C4-2B (cell line): Measurements from ENCODE around the gene CCL27.

Source experiments
- H3K27ac ChIP-seq: fragments of 450-650 bp; 2 replicates; pipeline ENCODE4 v1.5.1; 2017
- CTCF ChIP-seq: fragments of 450-650 bp; conservative IDR thresholded peaks from 2 replicates; pipeline ENCODE4 v1.5.1; 2017; ENCODE audit warnings: mild to moderate bottlenecking
- ZFX ChIP-seq: fragments of 450-650 bp; IDR thresholded peaks from 2 replicates; pipeline ENCODE4 v1.6.1; 2017

The CCL27 gene

GRCh38 chr9:34615132-34615531 lies 47.3 kb downstream of the CCL27 start:
- TF ChIP-seq ZFX (no peak), CTCF (no peak)
- no peak overlapping the region for H3K27ac ChIP-seq

- peak overlapping the region; percentile 90 for H3K27ac ChIP-seq
- TF ChIP-seq CTCF = peak; percentile 94
- no peak for TF ChIP-seq ZFX
Measured at GRCh38 chr9:34612788-34613390, 49.6 kb downstream of the CCL27 start.
